Progenitor cell of endocrine pancreas (in vitro differentiated cells): ENCODE results near the gene KCNK3. TPM values are rescaled to one million over a fixed set of nuclear protein-coding genes. Genes with fewer than 3 reads are reported as not detected.
A peak's percentile ranks its signal among the peaks of the same experiment; 100 is the strongest.

ENCODE experiments used
- DNase-seq: peaks from one replicate; pipeline ENCODE4 v3.0.0; 2021; ENCODE audit warnings: low spot score; ENCODE audit not compliant: unreplicated experiment
- H3K27ac Mint-ChIP-seq: 2 replicates; pipeline ENCODE4 v1.8.0; 2021; ENCODE audit warnings: mild to moderate bottlenecking, moderate library complexity, mixed read lengths
- H3K27me3 Mint-ChIP-seq: 2 replicates; pipeline ENCODE4 v1.8.0; 2021; ENCODE audit warnings: mixed read lengths
- H3K36me3 Mint-ChIP-seq: 2 replicates; pipeline ENCODE4 v1.8.0; 2022; ENCODE audit warnings: mixed read lengths; ENCODE audit not compliant: insufficient read depth
- H3K4me1 Mint-ChIP-seq: 2 replicates; pipeline ENCODE4 v1.8.0; 2021; ENCODE audit warnings: low read depth, mixed read lengths
- H3K4me3 Mint-ChIP-seq: 2 replicates; pipeline ENCODE4 v1.8.0; 2021; ENCODE audit warnings: low read depth, mild to moderate bottlenecking, moderate library complexity, mixed read lengths
- H3K9me3 Mint-ChIP-seq: 2 replicates; pipeline ENCODE4 v1.8.0; 2021; ENCODE audit warnings: low read depth, mixed read lengths
- total RNA-seq: library from RNA; stranded (reverse); gene quantifications from 2 replicates; pipeline ENCODE4 v1.2.1, GENCODE V29; 2021
- TF ChIP-seq, protein P1 (sequence below): fragments of 200-600 bp; sonication (generic); IDR thresholded peaks from one replicate; pipeline ENCODE4 v1.5.0; 2021; ENCODE audit warnings: antibody characterized with exemption, mild to moderate bottlenecking; ENCODE audit not compliant: unreplicated experiment

The KCNK3 gene
- total RNA-seq, 1 donor from 2014 or later, result 1.5 TPM

DNA sequence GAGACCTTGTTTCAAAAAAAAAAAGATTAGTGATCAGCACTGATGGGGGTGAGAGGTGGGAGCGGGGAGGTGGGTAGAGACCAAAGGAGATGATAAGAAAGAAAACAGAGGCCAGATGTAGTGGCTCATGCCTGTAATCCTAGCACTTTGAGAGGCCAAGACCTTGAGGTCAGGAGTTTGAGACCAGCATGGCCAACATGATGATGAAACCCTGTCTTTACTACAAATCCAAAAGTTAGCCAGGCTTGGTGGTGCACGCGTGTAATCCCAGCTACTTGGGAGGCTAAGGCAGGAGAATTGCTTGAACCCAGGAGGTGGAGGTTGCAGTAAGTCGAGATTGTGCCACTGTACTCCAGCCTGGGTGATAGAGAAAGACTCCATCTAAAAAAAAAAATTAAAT, 62.0 kb downstream of the KCNK3 start:
- Mint-ChIP-seq H3K27ac (no peak overlapping the region), H3K27me3 (no peaks in the 10 kb centered on the region), H3K36me3 (no peaks in the 10 kb centered on the region), H3K4me3 (no peak overlapping the region), H3K4me1 (peaks cover 12% of the 10 kb centered on the region), H3K9me3 (peaks cover 4% of the 10 kb centered on the region)
- DNase-seq, result no peak
- TF ChIP-seq, protein P1, sequence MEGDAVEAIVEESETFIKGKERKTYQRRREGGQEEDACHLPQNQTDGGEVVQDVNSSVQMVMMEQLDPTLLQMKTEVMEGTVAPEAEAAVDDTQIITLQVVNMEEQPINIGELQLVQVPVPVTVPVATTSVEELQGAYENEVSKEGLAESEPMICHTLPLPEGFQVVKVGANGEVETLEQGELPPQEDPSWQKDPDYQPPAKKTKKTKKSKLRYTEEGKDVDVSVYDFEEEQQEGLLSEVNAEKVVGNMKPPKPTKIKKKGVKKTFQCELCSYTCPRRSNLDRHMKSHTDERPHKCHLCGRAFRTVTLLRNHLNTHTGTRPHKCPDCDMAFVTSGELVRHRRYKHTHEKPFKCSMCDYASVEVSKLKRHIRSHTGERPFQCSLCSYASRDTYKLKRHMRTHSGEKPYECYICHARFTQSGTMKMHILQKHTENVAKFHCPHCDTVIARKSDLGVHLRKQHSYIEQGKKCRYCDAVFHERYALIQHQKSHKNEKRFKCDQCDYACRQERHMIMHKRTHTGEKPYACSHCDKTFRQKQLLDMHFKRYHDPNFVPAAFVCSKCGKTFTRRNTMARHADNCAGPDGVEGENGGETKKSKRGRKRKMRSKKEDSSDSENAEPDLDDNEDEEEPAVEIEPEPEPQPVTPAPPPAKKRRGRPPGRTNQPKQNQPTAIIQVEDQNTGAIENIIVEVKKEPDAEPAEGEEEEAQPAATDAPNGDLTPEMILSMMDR, result no peak

DNA sequence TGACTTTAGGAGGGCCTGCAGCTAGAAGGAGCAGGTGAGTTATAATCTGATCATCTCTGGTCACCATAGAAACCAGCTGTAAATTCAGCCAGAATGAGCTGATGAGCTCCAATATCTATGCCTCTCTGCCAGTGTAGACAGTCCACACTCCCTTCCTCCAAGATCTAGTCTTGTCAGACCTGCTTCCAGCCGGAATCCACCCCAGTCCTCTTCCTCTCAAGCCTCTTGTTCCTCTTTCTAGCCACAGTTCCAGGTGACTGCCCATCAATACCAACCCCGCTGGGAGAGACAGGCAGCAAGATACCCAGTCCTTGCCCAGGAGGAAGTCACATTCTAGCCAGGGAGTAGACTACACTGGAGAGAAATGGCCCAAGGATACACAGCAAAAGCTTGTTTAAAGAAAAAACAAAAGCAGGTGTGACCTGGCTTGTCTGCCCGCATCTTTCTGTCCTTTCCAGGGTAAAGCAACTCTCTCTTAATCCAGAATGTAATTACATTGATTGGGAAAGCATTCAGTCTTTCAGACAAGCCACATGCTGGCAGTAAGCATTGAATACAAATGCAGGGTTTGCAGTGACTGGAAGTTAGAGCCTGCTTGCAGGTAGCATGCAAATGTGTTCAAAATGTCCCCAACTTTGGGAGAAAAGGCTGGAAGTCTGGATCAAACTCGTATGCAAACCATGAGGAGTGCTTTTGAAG, 62.6 kb downstream of the KCNK3 start:
- peaks cover 7% of the 10 kb centered on the region for H3K4me1 Mint-ChIP-seq
- peak overlapping the region; percentile 81 for H3K27ac Mint-ChIP-seq
- H3K36me3 Mint-ChIP-seq, result no peaks in the 10 kb centered on the region
- no peaks in the 10 kb centered on the region for H3K27me3 Mint-ChIP-seq
- H3K9me3 Mint-ChIP-seq, result peaks cover 4% of the 10 kb centered on the region
- DNase-seq, result no peak
- H3K4me3 Mint-ChIP-seq, result no peak overlapping the region
- TF ChIP-seq, protein P1, result no peak

DNA sequence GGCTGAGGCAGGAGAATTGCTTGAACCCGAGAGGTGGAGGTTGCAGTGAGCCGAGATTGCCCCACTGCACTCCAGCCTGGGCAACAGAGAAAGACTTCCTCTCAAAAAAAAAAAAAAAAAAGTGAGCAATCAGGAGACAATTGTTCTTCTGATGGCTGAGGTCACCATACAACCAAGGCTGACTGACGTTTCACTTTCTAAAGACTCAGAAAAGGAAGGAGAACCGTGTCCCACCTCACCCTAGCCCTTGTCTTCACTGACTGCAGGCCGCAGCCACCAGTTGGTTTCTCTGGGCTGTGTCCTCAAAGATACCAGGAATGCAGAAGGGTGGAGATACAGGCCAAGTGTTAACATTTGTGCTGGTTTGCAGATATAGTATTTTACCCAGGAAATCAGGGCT, 63.8 kb downstream of the KCNK3 start:
- Mint-ChIP-seq H3K4me3 (no peak overlapping the region), H3K27ac (no peak overlapping the region), H3K27me3 (no peaks in the 10 kb centered on the region), H3K36me3 (no peaks in the 10 kb centered on the region), H3K4me1 (peaks cover 3% of the 10 kb centered on the region), H3K9me3 (peaks cover 1% of the 10 kb centered on the region)
- no peak for DNase-seq
- TF ChIP-seq, protein P1, result no peak

DNA sequence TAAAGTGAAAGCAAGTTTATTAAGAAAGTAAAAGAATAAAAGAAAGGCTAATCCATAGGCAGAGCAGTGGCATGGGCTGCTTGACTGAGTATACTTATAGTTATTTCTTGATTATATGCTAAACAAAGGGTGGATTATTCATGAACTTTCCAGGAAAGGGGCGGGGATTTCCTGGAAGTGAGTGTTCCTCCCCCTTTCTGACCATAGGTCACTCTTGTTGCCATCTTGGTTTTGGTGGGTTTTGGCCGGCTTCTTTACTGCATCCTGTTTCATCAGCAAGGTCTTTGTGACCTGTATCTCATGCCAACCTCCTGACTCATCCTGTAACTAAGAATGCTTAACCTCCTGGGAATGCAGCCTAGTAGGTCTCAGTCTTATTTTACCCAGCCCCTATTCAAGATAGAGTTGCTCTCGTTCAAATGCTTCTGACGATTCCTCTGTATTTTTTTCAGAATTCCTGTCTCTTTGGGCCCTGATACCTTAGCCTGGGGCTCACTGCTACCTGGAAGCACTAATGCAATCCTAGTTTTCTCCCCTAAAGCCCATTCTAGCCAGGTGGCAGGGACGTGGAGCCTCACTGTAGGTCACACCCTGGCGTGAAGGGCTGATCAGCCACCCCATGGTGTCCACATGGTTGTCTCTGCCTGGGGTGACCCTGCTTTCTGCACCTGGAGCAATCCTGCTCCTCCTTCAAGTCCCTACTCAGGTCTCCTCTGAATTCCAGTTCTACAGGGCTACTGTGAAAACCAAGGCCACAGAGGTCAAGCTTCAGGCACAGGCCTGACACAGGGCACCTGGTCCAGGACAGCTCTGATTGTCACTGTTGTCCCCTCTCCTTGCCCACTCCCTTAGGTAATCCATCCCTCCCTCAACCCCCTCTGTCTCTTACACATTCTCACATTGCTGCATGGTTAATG, 65.6 kb downstream of the KCNK3 start:
- Mint-ChIP-seq H3K4me3 (no peak overlapping the region), H3K4me1 (peaks cover 3% of the 10 kb centered on the region), H3K27me3 (no peaks in the 10 kb centered on the region), H3K36me3 (no peaks in the 10 kb centered on the region), H3K27ac (peak overlapping the region; percentile 84), H3K9me3 (no peaks in the 10 kb centered on the region)
- TF ChIP-seq, protein P1, result no peak
- no peak for DNase-seq

DNA sequence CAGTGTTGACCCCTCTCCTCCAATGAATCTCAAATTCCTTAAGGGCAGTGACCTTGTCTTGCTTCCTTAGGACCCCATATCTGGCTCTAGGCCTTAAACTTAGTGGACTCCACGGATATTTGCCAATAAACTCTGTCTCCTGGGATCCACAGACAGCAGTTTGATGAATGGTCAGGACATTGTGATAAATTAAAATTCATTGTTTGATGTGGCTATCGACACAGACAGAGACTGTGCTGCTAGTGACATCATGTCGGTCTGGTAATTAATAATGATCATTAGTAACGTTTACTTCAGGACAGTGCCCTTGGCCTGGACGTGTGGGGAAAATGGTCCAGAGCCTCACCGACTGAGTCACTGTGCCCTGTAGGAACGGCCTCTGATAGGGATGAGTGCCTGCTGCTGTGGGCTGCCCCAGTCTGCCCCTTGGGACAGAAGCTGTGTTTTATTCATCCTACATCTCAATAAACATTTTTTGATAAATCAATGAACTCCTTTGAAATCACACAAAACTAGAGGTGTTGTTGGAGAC, 66.3 kb downstream of the KCNK3 start:
- TF ChIP-seq, protein P1, result no peak
- DNase-seq, result no peak
- Mint-ChIP-seq H3K9me3 (no peaks in the 10 kb centered on the region), H3K27ac (no peak overlapping the region), H3K36me3 (no peaks in the 10 kb centered on the region), H3K27me3 (no peaks in the 10 kb centered on the region), H3K4me1 (peaks cover 3% of the 10 kb centered on the region), H3K4me3 (no peak overlapping the region)
